HG03196 (cell line): ENCODE results near the gene TAS2R14.

ENCODE experiments used
- ATAC-seq: cut with Tn5 transposase; IDR thresholded peaks from one replicate; pipeline ENCODE4 v1.9.1; 2021; ENCODE audit not compliant: unreplicated experiment

Gene TAS2R14

GRCh38 chr12:10939163-10939562, at the start of gene TAS2R14:
Gene TAS2R14, minus strand, starts transcription at chr12:10939263. Its CDS starts 56 bp downstream, at chr12:10939207.
- ATAC-seq: no peak

- no peak for ATAC-seq
Measured at GRCh38 chr12:10986812-10987211, 47.7 kb upstream of the TAS2R14 start, which contains the start of gene TAS2R50. Gene TAS2R50, minus strand, starts transcription at chr12:10986912. Its CDS starts 52 bp downstream, at chr12:10986860.

GRCh38 chr12:10982244-10982643, 43.2 kb upstream of the TAS2R14 start:
- no peak for ATAC-seq

GRCh38 chr12:10974965-10975364, 35.9 kb upstream of the TAS2R14 start:
- no peak for ATAC-seq

- no peak for ATAC-seq
Measured at GRCh38 chr12:10968765-10969456, 29.8 kb upstream of the TAS2R14 start.

- ATAC-seq: no peak
Measured at GRCh38 chr12:10967409-10967808, 28.3 kb upstream of the TAS2R14 start.

GRCh38 chr12:10966314-10966713, 27.3 kb upstream of the TAS2R14 start:
- no peak for ATAC-seq

GRCh38 chr12:10965476-10965875, 26.4 kb upstream of the TAS2R14 start:
- ATAC-seq: no peak

GRCh38 chr12:10960211-10960610, 21.1 kb upstream of the TAS2R14 start:
- ATAC-seq: no peak

GRCh38 chr12:10959804-10960203, 20.7 kb upstream of the TAS2R14 start:
- no peak for ATAC-seq

GRCh38 chr12:10957741-10958140, 18.7 kb upstream of the TAS2R14 start:
- no peak for ATAC-seq

- no peak for ATAC-seq
Measured at GRCh38 chr12:10956085-10956484, 17.0 kb upstream of the TAS2R14 start.

GRCh38 chr12:10952645-10953044, 13.6 kb upstream of the TAS2R14 start:
- no peak for ATAC-seq

- no peak for ATAC-seq
Measured at GRCh38 chr12:10943167-10943566, 4.1 kb upstream of the TAS2R14 start.

- no peak for ATAC-seq
Measured at GRCh38 chr12:10941916-10942607, 3.0 kb upstream of the TAS2R14 start.

- no peak for ATAC-seq
Measured at GRCh38 chr12:10941369-10941768, 2.3 kb upstream of the TAS2R14 start.

GRCh38 chr12:10940389-10940788, 1.3 kb upstream of the TAS2R14 start:
- no peak for ATAC-seq

- ATAC-seq: no peak
Measured at GRCh38 chr12:10936506-10936905, 2.6 kb downstream of the TAS2R14 start.

- no peak for ATAC-seq
Measured at GRCh38 chr12:10928746-10929286, 10.2 kb downstream of the TAS2R14 start, which contains the start of gene PRH2. Gene PRH2, plus strand, starts transcription at chr12:10929236. Its CDS starts 38 bp downstream, at chr12:10929274.

- no peak for ATAC-seq
Measured at GRCh38 chr12:10926269-10926668, 12.8 kb downstream of the TAS2R14 start.

GRCh38 chr12:10919809-10920208, 19.3 kb downstream of the TAS2R14 start:
- ATAC-seq: no peak

GRCh38 chr12:10910380-10910779, 28.7 kb downstream of the TAS2R14 start:
- ATAC-seq: no peak
